ENCODE results near the gene HTRA1. TPM values are rescaled to one million over a fixed set of nuclear protein-coding genes. Genes with fewer than 3 reads are reported as not detected.
A peak's percentile ranks its signal among the peaks of the same experiment; 100 is the strongest.

Gene HTRA1
- total RNA-seq (2014; rRNA removed; shearing (Covaris generic)): 11.5 and 14.5 TPM in 2 replicates

DNA sequence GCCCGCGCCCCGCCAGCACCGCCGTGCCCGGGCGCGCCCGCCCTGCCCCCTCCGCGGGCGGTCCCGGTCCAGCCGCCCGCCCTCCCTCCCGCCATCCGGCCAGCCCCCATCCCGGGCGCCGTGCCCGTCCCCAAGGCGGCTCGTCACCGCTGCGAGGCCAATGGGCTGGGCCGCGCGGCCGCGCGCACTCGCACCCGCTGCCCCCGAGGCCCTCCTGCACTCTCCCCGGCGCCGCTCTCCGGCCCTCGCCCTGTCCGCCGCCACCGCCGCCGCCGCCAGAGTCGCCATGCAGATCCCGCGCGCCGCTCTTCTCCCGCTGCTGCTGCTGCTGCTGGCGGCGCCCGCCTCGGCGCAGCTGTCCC is at the start of gene HTRA1:
Gene HTRA1, plus strand, starts transcription at position 187 of the 362 bp plus-strand sequence. Its CDS starts 100 bp downstream, at position 287.
- Histone ChIP-seq H3K27me3 (ENCODE audit: control insufficient read depth, insufficient read depth, low read length) (peaks cover 48% of the 10 kb centered on the region), H3K36me3 (replicated peaks; ENCODE audit: control insufficient read depth, insufficient read depth, low read length) (no peaks in the 10 kb centered on the region), H3K4me3 (ENCODE audit: insufficient read depth, low read depth, low read length) (peak within 1 kb of the TSS; percentile 54)
- DNase-seq: peak; percentile 94

DNA sequence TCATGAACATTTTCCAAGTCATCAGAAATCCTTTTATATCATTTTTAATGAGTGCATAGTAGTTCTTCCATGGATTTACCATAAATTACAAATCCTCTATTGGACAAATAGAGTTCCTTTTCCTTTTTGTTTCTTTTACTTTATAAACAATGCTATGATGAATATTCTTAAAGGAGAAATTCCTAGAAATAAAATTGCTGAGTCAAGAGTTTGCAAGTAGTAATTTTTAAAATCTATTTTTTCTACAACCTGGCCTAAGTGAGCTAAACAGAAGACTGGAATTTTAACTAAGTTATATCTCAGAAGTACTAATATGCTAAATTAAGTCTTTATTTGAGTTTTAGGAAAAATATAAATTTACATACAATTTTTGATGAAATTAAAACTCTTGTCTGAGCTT is 48.0 kb upstream of the HTRA1 start:
- H3K4me3 ChIP-seq (ENCODE audit: insufficient read depth, low read depth, low read length): no peak overlapping the region
- no peak for DNase-seq
- H3K27me3 ChIP-seq (ENCODE audit: control insufficient read depth, insufficient read depth, low read length): no peaks in the 10 kb centered on the region
- peaks cover 1% of the 10 kb centered on the region for H3K36me3 ChIP-seq (replicated peaks; ENCODE audit: control insufficient read depth, insufficient read depth, low read length)

DNA sequence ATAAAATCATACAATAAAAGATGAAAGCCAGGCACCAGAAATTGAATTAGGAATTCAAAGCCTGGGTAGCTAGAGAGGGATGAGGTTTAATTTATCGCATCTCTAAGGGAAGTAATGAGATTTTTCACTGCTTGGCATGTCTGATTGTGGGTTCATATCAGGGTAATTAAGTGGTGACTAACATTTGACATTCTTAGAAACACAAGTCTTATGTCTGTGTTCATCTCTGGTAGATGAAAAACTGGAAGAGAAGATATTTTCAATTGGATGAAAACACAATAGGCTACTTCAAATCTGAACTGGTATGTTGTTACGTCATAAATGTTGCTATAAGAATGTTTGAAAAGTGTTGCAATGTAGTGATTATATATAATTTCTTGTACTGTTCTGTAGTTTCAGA is 43.7 kb upstream of the HTRA1 start:
- no peak for DNase-seq
- H3K36me3 ChIP-seq (replicated peaks; ENCODE audit: control insufficient read depth, insufficient read depth, low read length): peaks cover 1% of the 10 kb centered on the region
- H3K4me3 ChIP-seq (ENCODE audit: insufficient read depth, low read depth, low read length): no peak overlapping the region
- H3K27me3 ChIP-seq (ENCODE audit: control insufficient read depth, insufficient read depth, low read length): no peaks in the 10 kb centered on the region

DNA sequence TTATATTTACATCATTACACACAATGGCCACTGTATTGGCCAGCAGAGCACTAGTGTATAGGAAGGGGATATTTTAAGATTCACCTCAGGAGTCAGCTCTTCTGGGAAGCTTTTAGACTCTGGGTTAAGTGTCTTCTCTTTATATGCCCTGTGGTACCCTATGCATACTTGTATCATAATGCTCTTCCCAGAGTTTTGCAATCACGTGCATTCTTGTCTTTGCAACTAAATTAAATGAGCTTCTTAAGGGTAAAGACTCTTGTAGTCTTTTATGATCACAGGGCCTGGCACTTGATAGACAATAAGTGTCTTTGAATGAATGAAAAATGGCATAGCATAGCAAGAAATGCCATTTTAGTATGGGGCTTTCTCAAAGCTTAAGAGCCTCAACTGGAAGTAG is 42.3 kb upstream of the HTRA1 start:
- Histone ChIP-seq H3K27me3 (ENCODE audit: control insufficient read depth, insufficient read depth, low read length) (no peaks in the 10 kb centered on the region), H3K4me3 (ENCODE audit: insufficient read depth, low read depth, low read length) (no peak overlapping the region), H3K36me3 (replicated peaks; ENCODE audit: control insufficient read depth, insufficient read depth, low read length) (peaks cover 1% of the 10 kb centered on the region)
- no peak for DNase-seq

DNA sequence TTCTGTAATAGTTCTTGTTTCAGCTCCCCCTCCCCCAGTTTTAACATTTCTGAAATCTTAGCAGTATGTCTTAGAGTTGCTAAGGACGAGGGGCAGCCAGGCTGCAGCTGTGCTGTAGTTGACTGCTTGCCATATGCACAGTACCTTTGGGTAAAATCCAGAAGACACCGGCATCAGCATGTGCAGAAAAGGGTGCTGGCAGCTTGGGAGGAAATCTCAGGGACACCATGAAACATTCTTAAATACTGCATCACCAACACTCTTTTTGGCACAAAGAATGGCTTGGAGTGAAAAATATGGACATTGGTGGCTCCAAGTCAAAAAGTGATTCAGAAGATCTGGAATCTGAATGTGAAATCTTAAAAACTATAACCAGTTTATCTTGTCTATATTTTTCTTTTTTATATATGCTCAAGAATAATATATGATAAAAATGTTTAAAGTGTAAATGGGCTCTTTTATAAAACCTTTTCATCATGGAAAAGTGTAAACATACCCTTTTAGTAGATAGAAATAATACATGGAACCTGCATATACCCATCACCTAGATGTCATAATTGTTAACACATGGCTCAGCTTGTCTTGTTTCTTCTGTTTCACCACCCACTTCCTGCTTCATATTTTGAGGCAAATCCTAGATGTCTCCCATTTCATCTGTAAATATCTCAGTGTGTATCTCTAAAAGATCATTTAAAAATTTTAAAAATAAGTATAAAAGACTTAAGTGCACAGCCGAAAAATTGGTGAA is 41.3 kb upstream of the HTRA1 start:
- peaks cover 1% of the 10 kb centered on the region for H3K36me3 ChIP-seq (replicated peaks; ENCODE audit: control insufficient read depth, insufficient read depth, low read length)

DNA sequence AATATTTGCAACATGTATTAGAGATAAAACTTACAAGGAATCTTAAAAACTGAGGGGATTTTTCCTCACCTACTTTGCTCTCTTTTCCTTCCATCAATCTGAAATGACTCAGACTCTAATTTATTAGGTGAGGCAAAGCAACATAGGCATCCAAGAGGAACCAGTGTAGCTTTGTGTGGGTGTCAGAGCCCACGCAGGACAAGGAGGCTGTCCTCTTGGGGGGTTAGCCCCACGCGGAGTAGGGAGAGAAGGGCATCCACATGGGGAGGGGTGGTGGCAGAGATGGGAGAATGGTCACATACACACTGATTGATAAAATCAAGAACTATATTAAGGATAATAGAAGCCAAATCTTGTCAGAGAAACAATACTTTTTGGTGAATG is 40.7 kb upstream of the HTRA1 start:
- Histone ChIP-seq H3K4me3 (ENCODE audit: insufficient read depth, low read depth, low read length) (no peak overlapping the region), H3K27me3 (ENCODE audit: control insufficient read depth, insufficient read depth, low read length) (no peaks in the 10 kb centered on the region), H3K36me3 (replicated peaks; ENCODE audit: control insufficient read depth, insufficient read depth, low read length) (peaks cover 1% of the 10 kb centered on the region)
- no peak for DNase-seq

More for the DNA sequence above, 41.3 kb upstream of the HTRA1 start:
- Histone ChIP-seq H3K4me3 (ENCODE audit: insufficient read depth, low read depth, low read length) (no peak overlapping the region), H3K27me3 (ENCODE audit: control insufficient read depth, insufficient read depth, low read length) (no peaks in the 10 kb centered on the region)
- no peak for DNase-seq

DNA sequence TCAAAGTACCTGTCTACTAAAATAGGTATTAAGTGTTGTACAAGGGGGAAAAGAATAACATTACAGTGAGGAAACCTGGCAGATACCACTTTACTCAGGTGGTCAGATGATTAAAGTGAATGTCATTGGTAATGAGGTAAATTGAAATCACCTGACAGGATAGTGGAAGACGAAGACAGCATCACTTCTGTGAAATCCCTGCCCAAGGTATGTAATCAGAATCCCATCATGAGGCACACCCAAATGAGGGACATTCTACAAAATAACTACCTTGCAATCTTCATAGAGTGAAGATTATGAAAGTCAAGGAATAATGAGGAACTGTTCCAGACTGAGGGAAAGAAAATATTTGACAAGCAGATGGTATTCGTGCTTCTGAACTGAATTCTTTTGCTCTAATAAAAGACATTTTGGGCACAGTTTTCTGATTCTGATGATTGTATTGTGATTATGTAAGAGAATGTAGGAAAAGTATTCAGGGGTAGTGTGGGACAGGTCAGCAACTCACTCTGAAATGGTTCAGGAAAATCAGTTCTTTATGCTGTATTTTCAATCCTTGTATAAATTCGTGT is 40.2 kb upstream of the HTRA1 start:
- DNase-seq: no peak
- peaks cover 1% of the 10 kb centered on the region; the same call in 1 of the 2 replicates for H3K36me3 ChIP-seq (replicated peaks; ENCODE audit: control insufficient read depth, insufficient read depth, low read length)
- H3K4me3 ChIP-seq (ENCODE audit: insufficient read depth, low read depth, low read length): no peak overlapping the region
- no peaks in the 10 kb centered on the region for H3K27me3 ChIP-seq (ENCODE audit: control insufficient read depth, insufficient read depth, low read length)

DNA sequence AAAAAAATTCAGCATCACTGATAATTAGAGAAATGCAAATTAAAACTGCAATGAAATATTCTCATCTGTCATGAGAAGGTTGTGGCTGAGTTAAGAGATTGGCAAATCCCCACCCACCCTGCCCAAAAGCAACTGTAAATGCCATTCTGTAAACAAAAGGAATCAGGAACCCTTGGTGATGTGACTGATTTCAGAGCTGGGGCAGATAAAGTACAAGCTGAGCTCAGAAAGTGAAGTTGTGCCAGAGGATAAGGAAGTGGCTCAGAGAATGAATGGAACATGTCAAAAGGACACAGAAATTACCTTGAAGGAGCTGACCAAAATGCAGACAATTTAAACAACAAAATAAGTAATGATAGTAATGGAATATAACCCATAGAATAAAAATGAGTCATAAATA is 39.6 kb upstream of the HTRA1 start:
- Histone ChIP-seq H3K36me3 (replicated peaks; ENCODE audit: control insufficient read depth, insufficient read depth, low read length) (no peaks in the 10 kb centered on the region), H3K4me3 (ENCODE audit: insufficient read depth, low read depth, low read length) (no peak overlapping the region), H3K27me3 (ENCODE audit: control insufficient read depth, insufficient read depth, low read length) (no peaks in the 10 kb centered on the region)
- no peak for DNase-seq

DNA sequence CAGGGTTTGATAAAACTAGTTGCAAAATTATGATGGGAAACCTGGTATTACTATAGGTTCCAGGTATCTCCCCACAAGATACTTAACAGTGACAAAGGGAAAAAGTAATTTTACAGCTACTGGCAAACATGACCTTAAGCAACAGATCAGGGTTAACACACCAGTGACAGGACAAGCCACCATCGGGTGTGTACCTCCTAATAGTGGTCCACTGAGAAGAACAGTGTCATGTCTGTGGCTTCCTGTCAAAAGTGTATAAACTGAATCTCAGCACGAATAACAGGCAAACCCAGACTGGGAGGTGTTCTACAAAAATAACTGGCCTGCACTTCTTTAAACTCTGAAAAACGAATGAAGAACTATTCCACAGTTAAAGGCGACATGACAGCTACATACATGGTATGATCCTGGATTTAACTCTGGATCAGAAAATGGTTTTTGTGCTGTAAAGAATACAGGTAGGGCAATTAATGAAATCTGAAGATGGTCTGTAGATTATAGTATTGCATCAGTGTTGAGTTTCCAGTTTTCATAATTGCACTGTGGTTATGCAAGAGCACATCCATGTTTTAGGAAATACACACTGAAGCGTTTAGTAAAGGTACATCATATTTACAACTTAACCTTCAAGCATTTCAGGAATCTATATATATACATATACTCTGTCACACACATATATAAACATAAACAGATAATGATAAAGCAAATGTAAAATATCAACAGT is 38.9 kb upstream of the HTRA1 start:
- H3K4me3 ChIP-seq (ENCODE audit: insufficient read depth, low read depth, low read length): no peak overlapping the region
- H3K36me3 ChIP-seq (replicated peaks; ENCODE audit: control insufficient read depth, insufficient read depth, low read length): no peaks in the 10 kb centered on the region
- no peak for DNase-seq
- no peaks in the 10 kb centered on the region for H3K27me3 ChIP-seq (ENCODE audit: control insufficient read depth, insufficient read depth, low read length)

DNA sequence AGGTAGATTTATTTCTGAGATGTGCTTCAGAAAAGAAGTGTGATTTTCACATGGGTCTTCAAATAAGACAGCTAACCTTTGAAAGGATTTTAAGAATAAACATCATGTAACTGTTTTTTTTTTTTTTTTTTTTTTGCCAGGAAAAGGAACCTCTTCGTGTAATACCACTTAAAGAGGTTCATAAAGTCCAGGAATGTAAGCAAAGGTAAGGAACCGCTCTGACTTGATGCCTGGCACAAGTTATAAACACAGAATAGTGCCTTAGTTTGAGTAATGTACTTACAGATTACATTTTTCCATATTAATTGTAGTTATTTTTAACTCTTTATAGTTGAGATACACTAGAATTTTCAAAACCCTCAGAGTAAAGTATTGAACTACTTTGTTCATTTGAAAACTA is 37.3 kb upstream of the HTRA1 start:
- DNase-seq: no peak
- Histone ChIP-seq H3K36me3 (replicated peaks; ENCODE audit: control insufficient read depth, insufficient read depth, low read length) (no peaks in the 10 kb centered on the region), H3K27me3 (ENCODE audit: control insufficient read depth, insufficient read depth, low read length) (no peaks in the 10 kb centered on the region), H3K4me3 (ENCODE audit: insufficient read depth, low read depth, low read length) (no peak overlapping the region)

DNA sequence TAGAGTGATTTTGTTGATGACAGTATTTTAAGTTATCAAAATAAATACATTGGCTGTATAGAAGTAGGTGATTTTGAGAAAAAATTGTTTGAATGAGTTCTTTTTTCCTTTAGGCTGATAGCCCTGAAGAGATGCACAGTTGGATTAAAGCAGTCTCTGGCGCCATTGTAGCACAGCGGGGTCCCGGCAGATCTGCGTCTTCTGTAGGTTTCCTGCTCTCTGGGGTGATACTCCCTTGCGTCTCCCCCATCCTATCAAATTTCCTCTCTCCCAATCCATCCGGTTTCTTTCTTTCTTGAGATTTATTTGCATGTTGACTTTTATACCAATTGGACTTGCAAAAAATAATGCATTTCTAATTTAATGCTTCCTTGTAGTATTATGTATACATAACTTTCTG is 34.5 kb upstream of the HTRA1 start:
- peaks cover 2% of the 10 kb centered on the region; the same call in 1 of the 2 replicates for H3K36me3 ChIP-seq (replicated peaks; ENCODE audit: control insufficient read depth, insufficient read depth, low read length)
- no peak overlapping the region for H3K4me3 ChIP-seq (ENCODE audit: insufficient read depth, low read depth, low read length)
- no peaks in the 10 kb centered on the region for H3K27me3 ChIP-seq (ENCODE audit: control insufficient read depth, insufficient read depth, low read length)
- DNase-seq: no peak

DNA sequence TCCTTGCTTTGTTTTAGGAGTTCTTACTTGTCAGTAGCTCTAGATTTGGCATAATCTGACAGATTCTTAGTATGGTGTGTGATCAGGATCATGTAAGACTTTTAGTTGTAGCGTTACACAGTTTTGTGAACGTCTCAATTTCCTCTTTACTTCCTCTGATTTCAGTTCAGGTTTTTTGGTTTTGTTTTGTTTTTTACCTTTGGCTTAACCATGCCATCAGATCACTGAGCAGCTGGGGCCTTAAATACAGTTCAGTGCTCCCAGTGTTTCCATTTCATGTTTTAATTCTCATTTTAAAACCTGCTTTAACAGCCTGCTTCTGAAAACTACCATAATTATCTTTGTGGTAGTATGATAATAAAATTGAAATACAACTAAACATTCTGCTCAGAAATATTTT is 34.1 kb upstream of the HTRA1 start:
- no peak overlapping the region for H3K4me3 ChIP-seq (ENCODE audit: insufficient read depth, low read depth, low read length)
- peaks cover 2% of the 10 kb centered on the region; the same call in 1 of the 2 replicates for H3K36me3 ChIP-seq (replicated peaks; ENCODE audit: control insufficient read depth, insufficient read depth, low read length)
- no peaks in the 10 kb centered on the region for H3K27me3 ChIP-seq (ENCODE audit: control insufficient read depth, insufficient read depth, low read length)
- no peak for DNase-seq

DNA sequence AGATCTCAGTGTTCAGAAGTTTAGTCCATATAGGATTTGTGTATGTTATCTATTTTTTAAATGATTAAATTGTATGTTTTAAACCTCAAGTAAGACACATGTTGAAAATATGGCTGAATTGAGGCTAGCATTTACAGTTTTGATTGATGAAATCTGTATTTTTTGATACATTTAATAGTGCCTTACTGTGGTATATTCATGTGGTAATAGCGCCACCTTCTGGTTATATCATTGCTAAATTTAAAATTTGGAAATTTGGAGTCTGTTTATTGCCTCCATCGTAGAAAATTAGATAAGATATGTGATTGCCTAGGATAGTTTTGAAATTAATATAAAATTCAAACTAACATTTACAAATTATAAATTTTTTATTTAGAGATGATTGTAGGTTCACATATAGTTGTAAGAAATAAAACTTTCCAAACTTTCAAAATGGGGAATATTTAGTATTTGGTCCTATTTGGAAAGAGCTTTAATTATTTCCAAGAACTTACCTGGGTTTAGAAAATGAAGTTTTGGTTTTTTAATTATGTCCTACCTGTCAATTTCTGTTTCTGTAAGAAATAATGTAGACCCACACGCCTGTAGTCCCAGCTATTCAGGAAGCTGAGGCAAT is 26.0 kb upstream of the HTRA1 start:
- Histone ChIP-seq H3K4me3 (ENCODE audit: insufficient read depth, low read depth, low read length) (no peak overlapping the region), H3K27me3 (ENCODE audit: control insufficient read depth, insufficient read depth, low read length) (no peaks in the 10 kb centered on the region), H3K36me3 (replicated peaks; ENCODE audit: control insufficient read depth, insufficient read depth, low read length) (no peaks in the 10 kb centered on the region)
- DNase-seq: no peak

DNA sequence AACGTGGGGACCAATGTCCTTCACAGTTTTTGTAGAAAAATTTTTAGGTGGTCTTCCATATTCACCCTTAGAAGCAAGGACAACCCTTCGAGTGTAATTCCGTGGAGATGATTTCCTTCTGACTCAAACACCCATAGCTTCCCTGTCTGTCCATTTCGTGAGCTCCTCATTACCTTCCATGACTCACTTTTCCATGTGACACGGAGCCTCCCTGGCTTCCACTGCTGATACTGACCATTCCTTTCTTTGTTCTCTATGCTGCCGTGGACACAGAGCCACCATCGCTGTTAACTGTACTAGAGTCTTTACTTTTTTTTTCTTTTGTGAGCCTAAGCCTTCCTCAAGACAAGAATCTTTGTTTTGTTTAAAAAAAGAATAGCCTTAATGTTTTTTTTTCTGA is 19.4 kb upstream of the HTRA1 start:
- no peak overlapping the region for H3K4me3 ChIP-seq (ENCODE audit: insufficient read depth, low read depth, low read length)
- DNase-seq: no peak
- no peaks in the 10 kb centered on the region for H3K36me3 ChIP-seq (replicated peaks; ENCODE audit: control insufficient read depth, insufficient read depth, low read length)
- no peaks in the 10 kb centered on the region for H3K27me3 ChIP-seq (ENCODE audit: control insufficient read depth, insufficient read depth, low read length)

DNA sequence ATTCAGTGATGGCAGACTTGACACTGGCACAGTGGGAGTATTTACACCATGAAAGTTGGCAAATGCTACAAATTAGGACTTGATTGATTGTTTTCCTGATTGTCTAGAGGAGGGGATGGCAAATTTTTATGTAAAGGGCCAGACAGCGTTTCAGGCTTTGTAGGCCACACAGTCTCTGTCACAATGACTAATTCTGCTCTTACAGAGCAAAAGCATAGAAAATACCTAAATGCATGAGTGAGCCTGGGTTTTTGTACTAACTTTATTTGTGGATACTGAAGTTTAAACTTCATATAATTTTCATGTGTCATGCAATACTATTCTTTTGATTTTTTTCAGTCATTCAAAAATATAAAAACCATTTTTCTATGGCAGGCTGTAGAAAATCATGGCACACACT is 15.9 kb upstream of the HTRA1 start:
- no peaks in the 10 kb centered on the region for H3K36me3 ChIP-seq (replicated peaks; ENCODE audit: control insufficient read depth, insufficient read depth, low read length)
- no peaks in the 10 kb centered on the region for H3K27me3 ChIP-seq (ENCODE audit: control insufficient read depth, insufficient read depth, low read length)
- H3K4me3 ChIP-seq (ENCODE audit: insufficient read depth, low read depth, low read length): no peak overlapping the region
- DNase-seq: no peak
